GM12872 (cell line): ENCODE results near the gene NKX2-1.
A peak's percentile ranks its signal among the peaks of the same experiment; 100 is the strongest.

Source experiments
- TF ChIP-seq, protein P1 (sequence below): IDR thresholded peaks from 3 replicates; pipeline ENCODE4 v1.5.1; 2011; ENCODE audit warnings: low read depth, mild to moderate bottlenecking, low read length, moderate library complexity; ENCODE audit not compliant: insufficient read depth

The NKX2-1 gene

DNA sequence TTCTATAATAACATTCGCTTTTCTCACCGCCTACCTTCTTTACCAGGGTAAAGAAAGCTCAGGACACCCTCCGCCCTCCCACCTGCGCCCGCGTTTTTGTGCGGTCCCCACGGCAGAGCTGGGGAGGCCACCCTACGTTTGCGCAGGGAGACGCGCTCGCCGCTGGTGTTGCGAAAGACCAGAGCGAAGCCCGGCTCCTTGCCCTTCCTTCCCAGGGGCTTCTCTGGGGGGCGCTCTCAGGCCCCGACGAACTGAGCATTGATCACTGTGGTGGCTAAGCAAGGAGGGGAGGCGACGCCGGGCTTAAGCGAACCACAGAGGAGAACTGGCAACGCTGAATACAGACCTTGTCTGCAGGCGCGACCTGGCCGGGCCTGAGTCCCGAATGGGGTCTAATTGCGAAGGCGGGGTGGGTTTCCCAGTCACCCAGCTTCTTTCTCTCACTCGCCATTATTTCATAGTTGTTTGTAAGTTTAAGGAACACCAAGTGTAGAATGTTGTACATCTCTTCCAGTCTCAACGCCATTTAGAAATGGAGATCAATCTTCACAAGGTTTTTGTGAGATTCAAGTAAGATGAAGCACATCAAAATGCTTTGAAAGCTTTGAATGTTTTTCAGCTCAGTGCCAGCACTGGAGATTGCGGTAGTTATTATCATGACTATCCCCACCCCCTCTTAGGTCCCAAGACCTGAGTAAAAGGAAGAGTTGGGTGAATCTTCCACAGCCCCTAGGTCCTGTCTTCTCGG, 1.7 kb upstream of the NKX2-1 start:
- TF ChIP-seq, protein P1, sequence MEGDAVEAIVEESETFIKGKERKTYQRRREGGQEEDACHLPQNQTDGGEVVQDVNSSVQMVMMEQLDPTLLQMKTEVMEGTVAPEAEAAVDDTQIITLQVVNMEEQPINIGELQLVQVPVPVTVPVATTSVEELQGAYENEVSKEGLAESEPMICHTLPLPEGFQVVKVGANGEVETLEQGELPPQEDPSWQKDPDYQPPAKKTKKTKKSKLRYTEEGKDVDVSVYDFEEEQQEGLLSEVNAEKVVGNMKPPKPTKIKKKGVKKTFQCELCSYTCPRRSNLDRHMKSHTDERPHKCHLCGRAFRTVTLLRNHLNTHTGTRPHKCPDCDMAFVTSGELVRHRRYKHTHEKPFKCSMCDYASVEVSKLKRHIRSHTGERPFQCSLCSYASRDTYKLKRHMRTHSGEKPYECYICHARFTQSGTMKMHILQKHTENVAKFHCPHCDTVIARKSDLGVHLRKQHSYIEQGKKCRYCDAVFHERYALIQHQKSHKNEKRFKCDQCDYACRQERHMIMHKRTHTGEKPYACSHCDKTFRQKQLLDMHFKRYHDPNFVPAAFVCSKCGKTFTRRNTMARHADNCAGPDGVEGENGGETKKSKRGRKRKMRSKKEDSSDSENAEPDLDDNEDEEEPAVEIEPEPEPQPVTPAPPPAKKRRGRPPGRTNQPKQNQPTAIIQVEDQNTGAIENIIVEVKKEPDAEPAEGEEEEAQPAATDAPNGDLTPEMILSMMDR: no peak

DNA sequence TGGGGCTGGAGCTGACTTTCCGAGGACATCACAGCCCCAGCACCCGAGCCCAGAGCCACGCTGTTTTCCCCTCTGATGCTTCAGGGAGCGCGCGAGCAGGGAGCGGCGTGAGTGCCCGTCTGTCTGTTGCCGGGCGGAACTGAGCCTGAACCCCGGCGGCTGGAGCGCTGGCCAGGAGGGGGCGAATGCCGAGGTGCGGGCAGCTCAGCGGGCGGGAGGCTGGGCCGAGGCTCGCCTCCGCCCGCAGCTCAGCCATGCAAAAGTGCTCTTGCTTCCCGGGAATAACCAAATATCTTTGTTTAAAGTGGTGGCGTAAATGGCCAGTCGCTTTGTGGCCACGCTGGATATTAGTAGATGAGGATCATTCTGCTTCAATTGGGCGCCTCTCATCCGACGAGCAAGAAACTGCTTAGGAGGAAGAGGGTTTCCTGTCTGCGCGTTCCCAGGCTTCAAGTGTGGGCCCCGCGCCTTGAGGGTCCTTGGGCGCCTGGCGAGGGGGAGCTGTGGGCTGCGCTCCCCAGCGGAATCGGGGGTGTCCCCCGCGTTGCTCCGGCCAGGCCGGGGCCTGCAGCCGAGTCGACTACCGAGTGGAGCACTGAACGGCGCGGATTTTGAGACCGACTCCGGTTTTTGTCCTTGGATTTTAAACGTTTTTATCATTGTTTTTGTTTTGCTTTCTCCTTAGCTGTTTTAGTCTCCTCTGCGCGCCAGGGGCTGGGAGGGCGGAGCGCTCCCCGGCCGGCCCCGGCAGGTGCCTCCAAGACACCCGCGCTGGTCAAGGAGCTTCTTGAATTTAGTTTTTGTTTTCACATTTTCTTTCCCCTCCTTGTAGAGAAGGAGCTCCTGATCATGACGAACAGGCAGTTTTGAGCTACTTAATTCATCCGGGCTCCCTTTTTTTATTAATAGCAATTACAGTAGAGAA, 831 bp upstream of the NKX2-1 start:
- TF ChIP-seq, protein P1: peak; percentile 31; the same call in 2 of the 3 replicates

DNA sequence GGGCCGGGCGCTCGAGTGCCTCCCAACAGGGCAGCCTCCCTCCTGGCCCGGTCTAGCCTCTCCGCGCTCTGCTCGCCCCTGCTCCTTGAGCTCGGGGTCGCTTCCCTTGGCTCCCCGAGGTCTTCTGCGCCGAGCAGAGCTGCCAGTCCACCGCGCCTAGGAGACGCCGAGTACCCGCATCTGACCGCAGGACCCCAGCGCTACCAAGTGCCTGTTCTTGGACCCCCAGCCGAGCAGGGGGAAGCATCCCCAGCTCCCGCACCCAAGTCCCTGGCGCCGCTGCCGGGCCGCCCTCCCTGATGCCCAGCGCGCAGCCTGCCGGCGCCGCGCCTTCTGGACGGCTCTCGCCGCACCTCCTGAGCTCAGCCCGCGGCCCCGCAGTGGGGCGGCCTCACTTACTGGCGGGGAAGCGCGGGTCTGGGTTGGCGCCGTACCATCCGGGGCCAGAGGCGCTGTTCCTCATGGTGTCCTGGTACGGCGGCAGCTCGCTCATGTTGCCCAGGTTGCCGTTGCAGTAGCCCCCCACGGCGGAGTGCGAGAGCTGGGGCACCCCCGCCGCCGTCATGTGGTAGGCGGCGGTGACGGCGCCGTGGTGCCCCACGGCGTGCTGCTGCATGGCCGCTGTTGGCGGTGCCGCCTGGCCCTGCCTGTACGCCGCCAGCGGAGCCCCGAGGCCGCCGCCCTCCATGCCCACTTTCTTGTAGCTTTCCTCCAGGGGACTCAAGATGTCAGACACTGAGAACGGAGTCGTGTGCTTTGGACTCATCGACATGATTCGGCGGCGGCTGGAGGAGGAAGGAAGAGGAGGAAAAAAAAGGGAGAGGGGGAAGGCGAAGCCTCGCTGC, 1.2 kb downstream of the NKX2-1 start:
- TF ChIP-seq, protein P1: no peak

DNA sequence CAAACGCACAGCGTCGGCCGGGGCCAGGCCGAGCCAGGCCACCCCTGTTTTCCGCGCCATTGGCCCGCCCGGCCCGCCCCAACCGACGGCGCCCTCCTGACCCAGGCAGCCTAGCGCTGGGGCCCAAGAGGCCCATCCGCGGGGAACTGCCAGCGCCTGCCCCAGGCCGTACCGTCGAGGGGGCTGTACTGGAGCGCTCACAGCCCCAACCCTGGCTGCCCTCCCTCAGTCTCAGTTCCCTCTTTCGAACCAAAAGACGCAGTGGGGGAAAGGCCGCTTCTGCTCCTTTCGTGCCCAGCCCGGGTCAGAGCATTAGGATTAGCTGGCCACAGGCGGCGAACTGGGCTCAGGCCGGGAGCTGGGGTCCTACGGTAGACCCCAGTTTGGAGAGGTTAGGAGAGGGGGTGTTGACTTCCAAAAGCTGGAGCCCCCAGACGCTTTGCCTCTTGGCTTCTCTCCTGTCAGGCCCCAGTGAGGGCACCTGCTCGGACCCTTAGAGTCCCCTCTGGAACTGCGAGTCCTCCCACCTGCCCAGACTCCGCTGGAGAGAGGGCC, 1.9 kb downstream of the NKX2-1 start:
- TF ChIP-seq, protein P1: no peak

DNA sequence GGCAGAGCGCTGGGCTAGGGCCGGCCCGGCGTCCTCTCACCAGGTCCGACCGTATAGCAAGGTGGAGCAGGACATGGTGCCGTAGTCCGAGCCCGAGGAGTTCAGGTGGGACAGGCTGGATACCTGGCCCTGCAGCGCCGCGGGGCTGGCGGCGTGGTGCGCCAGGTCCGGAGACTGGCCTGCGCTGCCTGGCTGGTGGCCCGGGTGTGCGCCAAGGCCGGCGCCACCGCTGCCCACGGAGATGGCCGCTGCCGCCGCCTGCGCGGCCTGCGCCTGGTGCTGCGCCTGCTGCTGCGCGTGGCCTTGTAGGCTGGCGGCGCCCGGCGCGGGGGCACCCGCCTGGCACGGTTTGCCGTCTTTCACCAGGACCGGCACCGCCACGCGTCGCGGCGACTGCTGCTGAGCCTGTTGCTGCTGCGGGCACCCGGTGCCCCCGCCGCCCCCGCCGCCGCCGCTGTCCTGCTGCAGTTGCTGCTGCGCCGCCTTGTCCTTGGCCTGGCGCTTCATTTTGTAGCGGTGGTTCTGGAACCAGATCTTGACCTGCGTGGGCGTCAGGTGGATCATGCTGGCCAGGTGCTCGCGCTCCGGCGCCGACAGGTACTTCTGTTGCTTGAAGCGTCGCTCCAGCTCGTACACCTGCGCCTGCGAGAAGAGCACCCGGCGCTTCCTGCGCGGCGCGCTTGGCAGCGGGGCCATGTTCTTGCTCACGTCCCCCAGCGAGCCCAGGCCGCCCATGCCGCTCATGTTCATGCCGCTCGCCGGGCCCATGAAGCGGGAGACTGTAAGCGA, 2.6 kb downstream of the NKX2-1 start:
- TF ChIP-seq, protein P1: no peak

DNA sequence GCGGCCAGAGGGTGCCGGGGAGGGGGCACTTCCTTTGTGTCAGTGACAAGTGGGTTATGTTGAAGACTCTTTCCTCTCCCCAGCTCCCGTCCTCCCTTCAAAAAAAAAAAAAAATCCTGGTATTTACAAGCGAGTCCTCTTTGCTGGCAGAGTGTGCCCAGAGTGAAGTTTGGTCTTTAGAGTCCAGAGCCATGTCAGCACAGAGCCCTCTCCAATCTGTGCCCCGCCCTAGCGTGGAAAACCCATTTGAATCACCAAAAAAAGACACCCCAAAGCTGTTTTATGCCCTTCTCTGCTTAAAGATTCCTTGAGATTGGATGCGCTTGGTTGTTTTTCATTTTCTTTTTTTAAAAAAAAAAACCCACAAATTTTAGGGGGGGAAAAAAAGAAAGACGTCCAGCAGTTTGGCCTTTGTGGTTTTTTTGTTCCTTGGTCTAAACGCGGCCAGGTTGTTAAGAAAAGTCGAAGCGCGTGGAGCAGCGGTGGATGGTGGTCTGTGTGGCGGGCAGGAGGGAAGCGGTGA, 3.3 kb downstream of the NKX2-1 start:
- TF ChIP-seq, protein P1: no peak
